ENCODE measurements around the gene ARSG.

DNA sequence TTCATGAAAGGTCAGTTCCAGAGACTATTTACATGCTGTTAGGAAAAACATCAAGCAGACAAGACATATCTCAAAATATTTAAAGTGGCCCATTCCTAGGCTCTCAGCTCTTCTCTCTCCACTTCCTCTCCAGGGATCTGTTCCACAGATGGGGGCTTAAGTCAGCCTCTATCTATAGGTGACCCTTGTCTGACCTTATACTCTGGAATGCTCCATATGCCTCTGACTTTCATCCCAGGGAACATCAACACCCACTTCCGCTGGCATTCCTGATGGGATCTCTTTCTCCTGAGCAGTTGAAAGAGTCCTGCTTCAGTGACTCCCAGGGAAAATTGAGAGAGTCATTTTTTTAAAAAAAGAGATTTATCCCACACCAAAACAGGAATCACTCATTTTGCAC lies 177.5 kb downstream of the ARSG start:
- TF ChIP-seq, protein P1, sequence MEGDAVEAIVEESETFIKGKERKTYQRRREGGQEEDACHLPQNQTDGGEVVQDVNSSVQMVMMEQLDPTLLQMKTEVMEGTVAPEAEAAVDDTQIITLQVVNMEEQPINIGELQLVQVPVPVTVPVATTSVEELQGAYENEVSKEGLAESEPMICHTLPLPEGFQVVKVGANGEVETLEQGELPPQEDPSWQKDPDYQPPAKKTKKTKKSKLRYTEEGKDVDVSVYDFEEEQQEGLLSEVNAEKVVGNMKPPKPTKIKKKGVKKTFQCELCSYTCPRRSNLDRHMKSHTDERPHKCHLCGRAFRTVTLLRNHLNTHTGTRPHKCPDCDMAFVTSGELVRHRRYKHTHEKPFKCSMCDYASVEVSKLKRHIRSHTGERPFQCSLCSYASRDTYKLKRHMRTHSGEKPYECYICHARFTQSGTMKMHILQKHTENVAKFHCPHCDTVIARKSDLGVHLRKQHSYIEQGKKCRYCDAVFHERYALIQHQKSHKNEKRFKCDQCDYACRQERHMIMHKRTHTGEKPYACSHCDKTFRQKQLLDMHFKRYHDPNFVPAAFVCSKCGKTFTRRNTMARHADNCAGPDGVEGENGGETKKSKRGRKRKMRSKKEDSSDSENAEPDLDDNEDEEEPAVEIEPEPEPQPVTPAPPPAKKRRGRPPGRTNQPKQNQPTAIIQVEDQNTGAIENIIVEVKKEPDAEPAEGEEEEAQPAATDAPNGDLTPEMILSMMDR (conservative IDR thresholded peaks at IDR 0.05; ENCODE audit: low read length), result no peak
- no peak for TF ChIP-seq EZH2phosphoT487 (IDR thresholded peaks at IDR 0.05; ENCODE audit: borderline replicate concordance, low read depth, low read length)
